NB4 (cell line): ENCODE data around the gene POU6F2.

Source experiments
- POLR2A ChIP-seq: IDR thresholded peaks from 2 replicates; pipeline ENCODE4 v1.6.1; 2011; ENCODE audit warnings: mild to moderate bottlenecking; ENCODE audit not compliant: insufficient read length; ENCODE audit errors: extremely low read depth
- TF ChIP-seq, protein P1 (sequence below): IDR thresholded peaks from one replicate; pipeline ENCODE4 v1.5.1; 2012; ENCODE audit warnings: low read depth, low read length

GRCh38 chr7:39270018-39270417, 292.3 kb downstream of the POU6F2 start:
- TF ChIP-seq, protein P1, sequence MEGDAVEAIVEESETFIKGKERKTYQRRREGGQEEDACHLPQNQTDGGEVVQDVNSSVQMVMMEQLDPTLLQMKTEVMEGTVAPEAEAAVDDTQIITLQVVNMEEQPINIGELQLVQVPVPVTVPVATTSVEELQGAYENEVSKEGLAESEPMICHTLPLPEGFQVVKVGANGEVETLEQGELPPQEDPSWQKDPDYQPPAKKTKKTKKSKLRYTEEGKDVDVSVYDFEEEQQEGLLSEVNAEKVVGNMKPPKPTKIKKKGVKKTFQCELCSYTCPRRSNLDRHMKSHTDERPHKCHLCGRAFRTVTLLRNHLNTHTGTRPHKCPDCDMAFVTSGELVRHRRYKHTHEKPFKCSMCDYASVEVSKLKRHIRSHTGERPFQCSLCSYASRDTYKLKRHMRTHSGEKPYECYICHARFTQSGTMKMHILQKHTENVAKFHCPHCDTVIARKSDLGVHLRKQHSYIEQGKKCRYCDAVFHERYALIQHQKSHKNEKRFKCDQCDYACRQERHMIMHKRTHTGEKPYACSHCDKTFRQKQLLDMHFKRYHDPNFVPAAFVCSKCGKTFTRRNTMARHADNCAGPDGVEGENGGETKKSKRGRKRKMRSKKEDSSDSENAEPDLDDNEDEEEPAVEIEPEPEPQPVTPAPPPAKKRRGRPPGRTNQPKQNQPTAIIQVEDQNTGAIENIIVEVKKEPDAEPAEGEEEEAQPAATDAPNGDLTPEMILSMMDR, result no peak
- no peak for TF ChIP-seq POLR2A
